Measurements from ENCODE around the gene CFAP161.

CFAP161 gene

GRCh38 chr15:81195339-81195864, 61.3 kb downstream of the CFAP161 start:
- Histone ChIP-seq H3K9me3 (replicated peaks in 1 of 11) (no peaks in the 10 kb centered on the region), H3K36me3 (no peaks in the 10 kb centered on the region), H3K4me3 (no peak overlapping the region), H4K20me1 (no peaks in the 10 kb centered on the region), H3K27ac (no peak overlapping the region), H3K9ac (no peak overlapping the region), H3K4me1 (peaks cover 0 to 8% (median 7%) of the 10 kb centered on the region in 10 experiments; a peak in 14 of 20 replicates), H3K4me2 (no peak overlapping the region), H3K27me3 (no peaks in the 10 kb centered on the region)
- TF ChIP-seq Cebpa-rat (IDR thresholded peaks at IDR 0.05): no peak

GRCh38 chr15:81196576-81197254, 62.6 kb downstream of the CFAP161 start, which contains the start of gene IL16:
IL16 (plus strand) TSS chr15:81196879; CDS start chr15:81225400, 28,521 bp downstream.
- peaks cover 0 to 8% (median 7%) of the 10 kb centered on the region in 10 experiments; a peak in 14 of 20 replicates for H3K4me1 ChIP-seq
- H3K27ac ChIP-seq: no peak within 1 kb of the TSS
- H3K9me3 ChIP-seq (replicated peaks in 1 of 11): no peaks in the 10 kb centered on the region
- H4K20me1 ChIP-seq: no peaks in the 10 kb centered on the region
- H3K9ac ChIP-seq: no peak within 1 kb of the TSS
- no peaks in the 10 kb centered on the region for H3K27me3 ChIP-seq
- no peak within 1 kb of the TSS for H3K4me2 ChIP-seq
- H3K4me3 ChIP-seq: no peak within 1 kb of the TSS
- no peak for TF ChIP-seq Cebpa-rat (IDR thresholded peaks at IDR 0.05)
- H3K36me3 ChIP-seq: no peaks in the 10 kb centered on the region

- no peak for TF ChIP-seq Cebpa-rat (IDR thresholded peaks at IDR 0.05)
- H4K20me1 ChIP-seq: no peaks in the 10 kb centered on the region
- no peak overlapping the region for H3K4me2 ChIP-seq
- no peak overlapping the region for H3K9ac ChIP-seq
- no peak overlapping the region for H3K4me3 ChIP-seq
- H3K9me3 ChIP-seq (replicated peaks in 1 of 11): no peaks in the 10 kb centered on the region
- H3K36me3 ChIP-seq: no peaks in the 10 kb centered on the region
- H3K4me1 ChIP-seq: peaks cover 0 to 8% (median 7%) of the 10 kb centered on the region in 10 experiments; a peak in 14 of 20 replicates
- no peak overlapping the region for H3K27ac ChIP-seq
- H3K27me3 ChIP-seq: no peaks in the 10 kb centered on the region
Measured at GRCh38 chr15:81197255-81197630, 63.2 kb downstream of the CFAP161 start.

- Histone ChIP-seq H3K4me3 (no peak overlapping the region), H3K4me2 (no peak overlapping the region), H4K20me1 (no peaks in the 10 kb centered on the region), H3K9ac (no peak overlapping the region), H3K4me1 (peaks cover 0 to 8% (median 7%) of the 10 kb centered on the region in 10 experiments; a peak in 14 of 20 replicates), H3K36me3 (no peaks in the 10 kb centered on the region), H3K9me3 (replicated peaks in 1 of 11) (no peaks in the 10 kb centered on the region), H3K27ac (no peak overlapping the region), H3K27me3 (no peaks in the 10 kb centered on the region)
- TF ChIP-seq Cebpa-rat (IDR thresholded peaks at IDR 0.05): no peak
Measured at GRCh38 chr15:81197688-81198281, 63.7 kb downstream of the CFAP161 start.

All from BLaER1 treated with 17β-estradiol and CSF1 and Interleukin-3, amounts not matched to agents 10 nM and 100 nM (cell line).